Globus pallidus (tissue), 1 donor: Measurements from ENCODE around the gene MYO3A.

Source experiments
- DNase-seq: peaks from one replicate; pipeline ENCODE4 v3.0.0-alpha.2; 2015; ENCODE audit warnings: low spot score

The MYO3A gene

GRCh38 chr10:26214551-26215395, 280.7 kb downstream of the MYO3A start:
- no peak for DNase-seq

DNA sequence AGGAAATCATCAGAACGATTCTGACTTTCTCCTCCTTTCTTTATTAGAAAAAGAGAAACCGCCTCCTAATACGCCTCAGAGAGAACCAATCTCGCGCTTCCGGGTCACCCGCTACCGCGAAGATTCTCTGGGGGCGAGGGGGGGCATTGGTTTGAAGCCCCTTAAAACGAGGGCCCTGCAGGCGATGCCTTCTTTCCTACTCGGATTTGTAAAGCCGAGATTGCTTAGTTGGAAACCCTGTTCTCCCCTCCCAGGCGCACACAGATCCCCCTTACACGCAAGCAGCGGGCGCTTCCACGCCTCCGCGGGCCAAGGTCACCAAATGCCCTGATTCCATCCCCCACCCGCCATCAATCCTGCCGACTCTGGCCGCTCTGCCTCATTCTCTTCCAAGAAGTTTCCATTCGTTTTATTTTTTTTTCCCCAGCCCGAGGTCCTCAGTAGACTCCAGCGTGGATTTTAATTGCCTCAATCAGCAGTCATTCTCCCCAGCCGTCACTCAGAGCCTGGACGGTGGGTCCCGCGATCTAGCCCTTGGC, 281.4 kb downstream of the MYO3A start:
- no peak for DNase-seq

DNA sequence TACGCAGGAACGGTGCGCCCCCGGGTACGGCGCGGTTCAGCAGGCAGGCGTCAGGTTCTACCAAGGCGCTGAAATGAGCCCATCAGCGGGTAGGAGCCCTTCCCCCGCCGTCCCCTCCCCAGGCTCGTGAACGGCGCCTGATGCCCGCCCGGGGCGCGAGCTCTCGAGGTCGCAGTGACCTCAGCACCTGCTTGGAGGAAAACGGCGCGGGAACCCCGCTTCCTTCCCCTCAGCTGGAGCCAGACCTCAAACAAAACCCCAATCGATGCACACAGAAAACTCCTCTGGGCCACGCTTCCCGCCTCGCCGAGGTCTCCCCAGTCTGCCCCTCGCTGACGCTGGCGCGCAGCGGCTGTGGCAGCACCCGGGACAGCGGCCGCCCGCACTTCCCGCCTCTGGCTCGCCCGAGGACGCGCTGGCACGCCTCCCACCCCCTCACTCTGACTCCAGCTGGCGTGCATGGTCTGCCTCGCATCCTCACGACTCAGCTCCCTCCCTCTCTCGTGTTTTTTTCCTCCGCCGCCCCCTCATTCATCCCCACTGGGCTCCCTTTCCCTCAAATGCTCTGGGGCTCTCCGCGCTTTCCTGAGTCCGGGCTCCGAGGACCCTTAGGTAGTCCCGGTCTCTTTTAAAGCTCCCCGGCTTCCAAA, 282.0 kb downstream of the MYO3A start:
- DNase-seq: no peak

GRCh38 chr10:26216585-26217395, 282.8 kb downstream of the MYO3A start, which contains the start of gene GAD2:
Gene GAD2 (plus strand): TSS chr10:26216774. CDS start chr10:26216810, 36 bp downstream.
- no peak for DNase-seq

DNA sequence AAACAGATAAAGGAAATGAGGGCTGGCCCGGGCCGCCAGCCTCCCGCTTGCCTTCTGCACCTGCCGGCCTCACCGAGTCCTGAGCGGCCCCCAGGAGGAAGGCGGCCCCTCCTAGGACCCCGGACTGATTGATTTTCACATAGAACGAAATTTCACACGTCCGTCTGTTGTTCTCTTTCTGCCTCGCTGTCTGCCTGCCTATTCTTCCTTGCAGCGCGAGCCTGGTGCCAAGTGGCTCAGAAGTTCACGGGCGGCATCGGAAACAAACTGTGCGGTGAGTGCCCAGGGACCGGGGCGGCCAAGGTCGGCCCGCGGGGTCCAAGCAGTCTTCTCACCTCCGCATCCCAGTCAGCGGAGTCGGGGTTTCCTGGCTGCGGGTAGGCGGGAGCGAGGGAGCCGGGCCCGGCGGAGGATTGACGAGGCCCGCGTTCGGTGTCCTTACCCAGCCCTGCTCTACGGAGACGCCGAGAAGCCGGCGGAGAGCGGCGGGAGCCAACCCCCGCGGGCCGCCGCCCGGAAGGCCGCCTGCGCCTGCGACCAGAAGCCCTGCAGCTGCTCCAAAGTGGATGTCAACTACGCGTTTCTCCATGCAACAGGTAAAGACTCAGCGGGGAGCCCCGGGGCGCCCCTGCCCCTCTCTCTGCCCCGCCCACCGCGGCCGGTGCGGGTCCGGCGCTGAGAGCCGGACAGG, 283.5 kb downstream of the MYO3A start:
- DNase-seq: no peak

- no peak for DNase-seq
Observed at GRCh38 chr10:26219676-26220075, 285.6 kb downstream of the MYO3A start.

GRCh38 chr10:26220901-26221300, 286.9 kb downstream of the MYO3A start:
- DNase-seq: no peak

GRCh38 chr10:26221541-26221940, 287.5 kb downstream of the MYO3A start:
- no peak for DNase-seq

GRCh38 chr10:26222563-26222962, 288.5 kb downstream of the MYO3A start:
- no peak for DNase-seq

GRCh38 chr10:26225322-26225721, 291.3 kb downstream of the MYO3A start:
- DNase-seq: no peak

GRCh38 chr10:26227786-26228185, 293.8 kb downstream of the MYO3A start:
- no peak for DNase-seq

- DNase-seq: no peak
Observed at GRCh38 chr10:26232174-26232573, 298.1 kb downstream of the MYO3A start.

DNA sequence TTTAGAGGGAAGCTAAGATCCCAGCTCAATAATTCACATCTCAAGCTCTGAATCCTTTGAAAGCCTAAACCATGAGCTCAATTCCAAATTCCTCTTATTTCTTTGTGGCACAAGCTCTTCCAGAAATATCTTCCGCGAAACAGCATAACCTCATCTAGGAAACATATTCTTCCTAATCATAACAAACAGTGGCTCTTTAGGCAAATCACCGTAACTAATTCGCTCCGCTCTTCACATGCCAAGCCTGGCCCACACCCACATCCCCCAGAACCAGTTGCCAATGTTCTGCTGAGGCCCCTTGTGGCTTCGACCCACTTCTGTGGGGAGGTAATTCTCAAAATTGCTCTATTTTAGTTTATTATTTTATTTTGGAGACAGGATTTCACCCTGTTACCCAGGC, 301.7 kb downstream of the MYO3A start:
- DNase-seq: no peak

GRCh38 chr10:26238378-26238777, 304.3 kb downstream of the MYO3A start:
- no peak for DNase-seq

GRCh38 chr10:26242706-26243350, 308.8 kb downstream of the MYO3A start:
- no peak for DNase-seq

- DNase-seq: no peak
Observed at GRCh38 chr10:26243351-26243720, 309.3 kb downstream of the MYO3A start.

DNA sequence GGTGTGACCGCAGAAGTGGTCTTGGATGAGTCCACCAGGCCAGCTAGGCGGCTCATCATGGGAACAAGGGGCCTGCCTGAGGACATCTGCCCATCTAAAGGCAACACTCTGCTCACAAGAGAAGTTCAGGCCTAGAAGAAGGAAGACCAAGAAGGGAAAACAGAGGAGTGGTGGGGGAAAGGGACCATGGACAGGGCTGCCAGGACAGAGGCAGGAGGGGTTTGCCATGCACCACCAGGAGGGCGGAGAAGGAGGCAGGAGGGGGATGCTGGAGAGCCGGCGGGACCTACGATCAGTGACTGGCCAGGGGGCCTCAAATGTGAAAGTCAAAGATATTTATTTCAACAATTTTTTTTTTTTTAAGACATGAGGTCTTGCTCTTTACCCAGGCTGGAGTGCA, 315.7 kb downstream of the MYO3A start:
- no peak for DNase-seq

- no peak for DNase-seq
Observed at GRCh38 chr10:26251925-26252324, 317.9 kb downstream of the MYO3A start.

GRCh38 chr10:26254616-26255015, 320.6 kb downstream of the MYO3A start:
- no peak for DNase-seq

DNA sequence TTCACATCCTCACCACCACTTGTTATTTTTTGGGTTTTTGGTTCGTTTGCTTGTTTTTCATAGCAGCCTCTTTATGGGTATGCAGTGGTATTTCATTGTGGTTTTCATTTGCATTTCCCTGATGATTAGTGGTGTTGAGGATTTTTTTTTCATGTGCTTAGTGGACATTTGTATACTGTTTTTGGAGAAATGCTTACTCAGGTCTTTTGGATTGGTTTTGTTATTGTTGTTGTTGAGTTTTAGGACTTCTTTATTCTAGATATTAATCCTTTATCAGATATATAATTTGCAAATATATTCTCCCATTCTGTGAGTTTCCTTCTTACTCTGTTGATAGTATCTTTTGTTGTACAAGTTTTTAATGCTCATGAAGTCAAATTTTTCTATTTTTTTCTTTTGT, 325.3 kb downstream of the MYO3A start:
- DNase-seq: no peak
